Measurements from ENCODE around the gene GLYATL1B. TPM values are rescaled to one million over a fixed set of nuclear protein-coding genes. Genes with fewer than 3 reads are reported as not detected.

GLYATL1B gene
- total and polyA plus RNA-seq, 2 of the 8 experiments (the other 6 are each of a cell fraction or from before 2014, with no cell fraction given), result not detected

GRCh38 chr11:59138643-59139042 is 52.5 kb downstream of the GLYATL1B start:
- H4K8ac ChIP-seq (ENCODE audit: extremely low read depth, insufficient read depth, low read length), result no peak overlapping the region
- H3K14ac ChIP-seq (ENCODE audit: insufficient read length), result no peak overlapping the region
- ChIA-PET POLR2A (ENCODE audit: partially characterized antibody) (interaction anchor here (1.2 kb wide), 1 partner anchor 32 kb away, joined by 3 read pairs; the partner anchor contains the start of gene FAM111B), CTCF (ENCODE audit: partially characterized antibody) (interaction anchor here (0.7 to 1.5 kb wide), 3 partner anchors 19 to 132 kb away, joined by 3 to 5 read pairs (median 4); no protein-coding TSS in a partner anchor)
- FAIRE-seq, result no peak
- no peak for DNase-seq (ENCODE audit: low read depth in 1 of 2, low spot score in 2 of 2)
- no peak overlapping the region for H2BK120ac ChIP-seq (replicated peaks; ENCODE audit: low read depth, low read length)
- H4K20me1 ChIP-seq (replicated peaks in 1 of 2; ENCODE audit: control insufficient read depth in 1 of 2, insufficient read depth in 2 of 2, low read length in 2 of 2), result no peaks in the 10 kb centered on the region
- no peaks in the 10 kb centered on the region for H3K27me3 ChIP-seq (replicated peaks in 1 of 4; ENCODE audit: control insufficient read depth in 3 of 4, extremely low read depth in 1 of 4, insufficient read depth in 3 of 4, low read length in 3 of 4)
- H3K23me2 ChIP-seq (ENCODE audit: low read depth, low read length), result 0 out of 2 replicates have a peak, but pooled peaks cover 2% of the 10 kb centered on the region
- 72% methylated on average over 2 of the region's 2 CpGs; no CpG with 5 or more reads in 1 of the 2 experiments for WGBS, 2 experiments (ENCODE audit: extremely low coverage in 1 of 2, insufficient coverage in 1 of 2, insufficient read length in 1 of 2, insufficient replicate concordance in 2 of 2, low coverage in 1 of 2, low lambda C conversion rate in 2 of 2, missing lambda C conversion rate in 1 of 2)
- H2BK5ac ChIP-seq (ENCODE audit: low read depth, low read length), result no peak overlapping the region
- no peak overlapping the region for H2AFZ ChIP-seq (ENCODE audit: low read length)
- no peaks in the 10 kb centered on the region for H3K79me1 ChIP-seq (ENCODE audit: low read depth, low read length)
- H3K18ac ChIP-seq (ENCODE audit: extremely low read depth, low read length), result no peak overlapping the region
- H2BK20ac ChIP-seq (ENCODE audit: low read length), result no peak overlapping the region
- H3K79me2 ChIP-seq (ENCODE audit: control insufficient read depth in 1 of 2, insufficient read depth in 2 of 2, low read length in 2 of 2), result no peaks in the 10 kb centered on the region
- H3K9ac ChIP-seq (replicated peaks in 1 of 4; ENCODE audit: extremely low read depth in 1 of 4, low read depth in 3 of 4, low read length in 3 of 4), result no peak overlapping the region
- H3K36me3 ChIP-seq (ENCODE audit: control insufficient read depth in 2 of 4, insufficient read depth in 4 of 4, low read length in 3 of 4), result peaks cover 0 to 14% (median under 1%) of the 10 kb centered on the region in 4 experiments; a peak in 3 of 8 replicates
- no peak overlapping the region for H2BK15ac ChIP-seq (ENCODE audit: low read length)
- no peak overlapping the region for H2BK12ac ChIP-seq (ENCODE audit: low read depth, low read length)
- H3K4ac ChIP-seq (replicated peaks; ENCODE audit: insufficient read length, low read depth, low read length), result no peak overlapping the region
- H3K27ac ChIP-seq (ENCODE audit: low read depth, low read length), result no peak overlapping the region
- TF ChIP-seq TAF7 (optimal IDR thresholded peaks at IDR 0.05; ENCODE audit: borderline replicate concordance, low read depth, low read length) (no peak), CBX5 (IDR thresholded peaks at IDR 0.05; ENCODE audit: low read depth, low read length) (no peak), KDM1A (IDR thresholded peaks at IDR 0.05; ENCODE audit: borderline replicate concordance, low read length) (no peak)
- no peak overlapping the region for H3K56ac ChIP-seq (replicated peaks; ENCODE audit: insufficient read length, low read depth, low read length)
- H4K91ac ChIP-seq (replicated peaks; ENCODE audit: insufficient read length, low read length), result no peak overlapping the region
- no peak overlapping the region for H3K23ac ChIP-seq (ENCODE audit: insufficient read length)
- peaks cover 0 to 5% (median 0%) of the 10 kb centered on the region in 4 experiments; a peak in 2 of 7 replicates for H3K4me1 ChIP-seq (replicated peaks in 1 of 4; ENCODE audit: control insufficient read depth in 3 of 4, insufficient read depth in 4 of 4, low read length in 3 of 4)
- H3K4me3 ChIP-seq (ENCODE audit: extremely low read depth in 1 of 4, insufficient read depth in 2 of 4, low read depth in 3 of 4, low read length in 4 of 4), result no peak overlapping the region
- H3K9me3 ChIP-seq (ENCODE audit: insufficient read depth in 2 of 2, low read depth in 1 of 2, low read length in 1 of 2), result no peaks in the 10 kb centered on the region
- no peak overlapping the region for H2AK5ac ChIP-seq (ENCODE audit: low read depth, low read length)
- no peak overlapping the region for H4K5ac ChIP-seq (ENCODE audit: insufficient read length, low read depth, low read length)
- no peak overlapping the region for H3K4me2 ChIP-seq (ENCODE audit: insufficient read depth in 1 of 2, low read depth in 2 of 2, low read length in 2 of 2)

Measured in H1 (cell line).